Psoas muscle (tissue), 8 donors: Measurements from ENCODE around the gene CIT. TPM values are rescaled to one million over a fixed set of nuclear protein-coding genes. Genes with fewer than 3 reads are reported as not detected.

ENCODE experiments used
- ATAC-seq, 4 donors: fragments of 200-7000 bp; cut with Tn5 transposase; one replicate each; pipeline ENCODE4 v1.9.1; 2020; ENCODE audit warnings: moderate library complexity in 3 of 4, mild to moderate bottlenecking in 2 of 4
- DNase-seq, 2 donors: peaks; one replicate each; pipeline ENCODE4 v3.0.0-alpha.2; 2020
- H3K27ac ChIP-seq: fragments of 200-600 bp; one replicate; pipeline ENCODE4 v1.8.0; 2022
- H3K27me3 ChIP-seq, 3 donors: fragments of 200-600 bp in 1 of 3; one replicate each; pipeline versions ENCODE4 v1.6.1 to v1.8.0; 2013 to 2022; ENCODE audit warnings: low read length in 2 of 3, mild to moderate bottlenecking in 2 of 3, moderate library complexity in 1 of 3; ENCODE audit not compliant: insufficient read depth in 3 of 3
- H3K36me3 ChIP-seq, 2 donors: fragments of 200-600 bp in 1 of 2; one replicate each; pipeline versions ENCODE4 v1.6.1 to v1.8.0; 2013 to 2022; ENCODE audit warnings: low read depth in 1 of 2, mild to moderate bottlenecking in 1 of 2, moderate library complexity in 1 of 2; ENCODE audit not compliant: insufficient read depth in 1 of 2
- H3K4me1 ChIP-seq: fragments of 200-600 bp; one replicate; pipeline ENCODE4 v1.8.0; 2022
- H3K4me3 ChIP-seq: fragments of 200-600 bp; one replicate; pipeline ENCODE4 v1.8.0; 2022; ENCODE audit warnings: mild to moderate bottlenecking
- H3K9me3 ChIP-seq: fragments of 200-600 bp; one replicate; pipeline ENCODE4 v1.8.0; 2022
- CTCF ChIP-seq: fragments of 200-600 bp; IDR thresholded peaks from one replicate; pipeline ENCODE4 v1.8.0; 2022; ENCODE audit warnings: antibody characterized with exemption
- WGBS, 3 donors: extraction: QIAGEN DNeasy Blood & Tissue Kit; methylation state at CpG; one replicate each; pipeline versions ENCODE4 v1.1.6 to v1.1.7; 2013; 5-methylcytosine and 5-hydroxymethylcytosine counted together
- intact Hi-C, 2 donors: fragments of 100-400 bp; cut with DNase I; formaldehyde crosslinking; loops; one replicate each; pipeline versions ENCODE4 v1.11.0 to v1.14.2; 2022
- polyA plus RNA-seq, 3 donors: library from polyadenylated mRNA; stranded (reverse); fragments of 200-250 nt; gene quantifications; one replicate each; pipeline ENCODE4 v1.2.3, GENCODE V29; 2013
- total RNA-seq, 4 donors: library from RNA; stranded (reverse); fragmentation: NEBNext Ultra II Directional in 2 of 4; extraction: Animal tissue kit (Norgen Biotek cat#: 25700) in 2 of 4; gene quantifications; one replicate each; pipeline versions ENCODE4 v1.2.1 to v1.2.4, GENCODE V29; 2021 to 2023
- donor health status: healthy with polysubstance abuse.
- donor health status: DM: no; HTN: no; CAD: no; lungs with moderate emphysema.
- donor health status: Bipolar disorder and iron deficiency.
- donor health status: healthy.
- donor health status: DM: yes; HTN: yes; CAD: no.
- donor health status: DM: no; HTN: no; CAD: no.
- donor health status: DM: no; HTN: no; CAD: no.
- donor health status: DM: yes; HTN: yes; CAD: no.

Gene CIT
- total and polyA plus RNA-seq, 7 donors: 0.06 to 2.4 (median 0.40) TPM

DNA sequence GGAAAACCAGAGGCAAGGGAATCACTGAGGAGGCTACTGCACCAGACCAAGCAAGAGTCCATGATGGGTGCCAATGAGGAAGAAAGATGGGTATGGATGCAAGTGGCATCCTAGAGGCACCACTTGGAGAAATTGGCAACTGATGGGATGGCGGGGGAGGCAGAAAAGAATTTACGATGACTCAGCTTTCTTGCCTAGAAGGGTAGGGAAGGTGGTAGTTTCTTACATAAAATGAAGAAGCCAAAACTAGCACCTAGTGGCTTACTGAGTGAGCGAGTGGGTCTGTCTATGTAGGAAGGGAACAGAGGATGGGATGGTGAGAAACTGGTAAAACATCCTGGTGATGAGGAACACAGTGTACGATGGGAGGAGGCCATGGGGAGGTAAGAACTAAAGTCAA, 80.8 kb downstream of the CIT start:
- H3K27ac ChIP-seq: no peak overlapping the region
- ATAC-seq (no peak), DNase-seq (no peak)
- H3K36me3 ChIP-seq: no peaks in the 10 kb centered on the region
- H3K9me3 ChIP-seq: no peaks in the 10 kb centered on the region
- 97 to 98% (median 98%) methylated on average over 4 of the region's 4 CpGs for WGBS, 3 donors
- no peak for TF ChIP-seq CTCF
- no peaks in the 10 kb centered on the region for H3K4me1 ChIP-seq
- intact Hi-C loops: no loop called here
- H3K27me3 ChIP-seq: peaks cover 0 to 12% (median 0%) of the 10 kb centered on the region in 3 donors
- no peak overlapping the region for H3K4me3 ChIP-seq

- H3K9me3 ChIP-seq: no peaks in the 10 kb centered on the region
- DNase-seq (no peak), ATAC-seq (no peak)
- no peaks in the 10 kb centered on the region for H3K36me3 ChIP-seq
- no peak overlapping the region for H3K27ac ChIP-seq
- H3K4me1 ChIP-seq: no peaks in the 10 kb centered on the region
- no peaks in the 10 kb centered on the region for H3K27me3 ChIP-seq
- no peak for TF ChIP-seq CTCF
- no peak overlapping the region for H3K4me3 ChIP-seq
- 80 to 87% (median 83%) methylated on average over 9 of the region's 9 CpGs for WGBS, 3 donors
- intact Hi-C loops: no loop called here
These were observed 85.7 kb downstream of the CIT start for GRCh38 chr12:119791453-119791852.

GRCh38 chr12:119788786-119789185, 88.3 kb downstream of the CIT start:
- no peak overlapping the region for H3K4me3 ChIP-seq
- WGBS, 3 donors: 91 to 97% (median 91%) methylated on average over 1 of the region's 1 CpG
- no peak for TF ChIP-seq CTCF
- no peak for DNase-seq
- no peaks in the 10 kb centered on the region for H3K9me3 ChIP-seq
- ATAC-seq: no peak
- intact Hi-C loops: loop anchor here in 1 of 2 donors (10.0 kb wide), 1 partner anchor 124 kb away; the partner anchor contains the start of gene PRKAB1
- no peaks in the 10 kb centered on the region for H3K4me1 ChIP-seq
- H3K27me3 ChIP-seq: no peaks in the 10 kb centered on the region
- H3K27ac ChIP-seq: no peak overlapping the region
- no peaks in the 10 kb centered on the region for H3K36me3 ChIP-seq

GRCh38 chr12:119786539-119786938, 90.6 kb downstream of the CIT start:
- H3K27ac ChIP-seq: no peak overlapping the region
- H3K36me3 ChIP-seq: no peaks in the 10 kb centered on the region
- WGBS, 3 donors: 84 to 94% (median 88%) methylated on average over 4 of the region's 4 CpGs
- ATAC-seq (no peak), DNase-seq (no peak)
- no peaks in the 10 kb centered on the region for H3K4me1 ChIP-seq
- no peaks in the 10 kb centered on the region for H3K9me3 ChIP-seq
- no peaks in the 10 kb centered on the region for H3K27me3 ChIP-seq
- intact Hi-C loops: loop anchor here in 1 of 2 donors (10.0 kb wide), 1 partner anchor 122 kb away; the partner anchor contains the start of gene PRKAB1
- H3K4me3 ChIP-seq: no peak overlapping the region
- TF ChIP-seq CTCF: no peak

GRCh38 chr12:119784673-119785072, 92.4 kb downstream of the CIT start:
- no peak for TF ChIP-seq CTCF
- Histone ChIP-seq H3K36me3 (no peaks in the 10 kb centered on the region), H3K9me3 (no peaks in the 10 kb centered on the region), H3K4me1 (no peaks in the 10 kb centered on the region), H3K27me3 (no peaks in the 10 kb centered on the region), H3K27ac (no peak overlapping the region), H3K4me3 (no peak overlapping the region)
- 96 to 97% (median 97%) methylated on average over 17 of the region's 17 CpGs for WGBS, 3 donors
- intact Hi-C loops: loop anchor here (5.0 to 10.0 kb wide), 3 partner anchors 72 to 120 kb away; partner anchors contain the start of gene PRKAB1 (in 2 of the 2)
- DNase-seq (no peak), ATAC-seq (no peak)
